Left kidney (tissue), 8 donors: ENCODE measurements around the gene SPHK1. TPM values are rescaled to one million over a fixed set of nuclear protein-coding genes. Genes with fewer than 3 reads are reported as not detected.
A peak's percentile ranks its signal among the peaks of the same experiment; 100 is the strongest.
"Not testable (repeated sequence)": the region's sequence is repeated elsewhere in the genome, so short reads cannot be mapped to it uniquely, and the experiment has no call there.

Source experiments
- DNase-seq: peaks from one replicate; pipeline ENCODE4 v3.0.0-alpha.2; 2013
- long read RNA-seq, 8 donors: transcript quantifications; one replicate each; lab custom pipeline, GENCODE V29; 2026
- polyA plus RNA-seq: library from polyadenylated mRNA; unstranded; fragments of 120-200 nt; gene quantifications from one replicate; pipeline ENCODE4 v1.2.1, GENCODE V29; 2013; ENCODE audit not compliant: insufficient read length

The SPHK1 gene
- polyA plus RNA-seq = 2.7 TPM
- long read RNA-seq, donor 1 = 0 reads
- long read RNA-seq, donor 2, partial matches to known transcripts = 0 of 2 reads
- long read RNA-seq, donor 2, other reads (novel, unspliced or antisense) = 0 of 2 reads
- long read RNA-seq, donor 3, partial matches to known transcripts = 0 of 1 reads
- long read RNA-seq, donor 3, other reads (novel, unspliced or antisense) = 0 of 1 reads
- long read RNA-seq, donor 4 = 0 reads
- long read RNA-seq, donor 5, partial matches to known transcripts = 0 of 2 reads
- long read RNA-seq, donor 5, other reads (novel, unspliced or antisense) = 0 of 2 reads
- long read RNA-seq, donor 6, partial matches to known transcripts = 0 of 2 reads
- long read RNA-seq, donor 6, other reads (novel, unspliced or antisense) = 0 of 2 reads
- long read RNA-seq, donor 7, partial matches to known transcripts = 0 of 4 reads
- long read RNA-seq, donor 7, other reads (novel, unspliced or antisense) = 0 of 4 reads
- long read RNA-seq, donor 8 = 0 reads

GRCh38 chr17:76384222-76384986, at the start of gene SPHK1:
SPHK1 (plus strand) TSS chr17:76384609; CDS start chr17:76385645, 1,036 bp downstream.
- DNase-seq = peak; percentile 65

- no peak for DNase-seq
These were observed 48.6 kb upstream of the SPHK1 start for GRCh38 chr17:76335716-76336381.

- DNase-seq = no peak
These were observed 47.5 kb upstream of the SPHK1 start for GRCh38 chr17:76336756-76337412.

GRCh38 chr17:76337413-76337777, 47.0 kb upstream of the SPHK1 start:
- no peak for DNase-seq

- no peak for DNase-seq
These were observed 43.1 kb upstream of the SPHK1 start for GRCh38 chr17:76341301-76341700.

GRCh38 chr17:76343106-76343505, 41.3 kb upstream of the SPHK1 start:
- no peak for DNase-seq

GRCh38 chr17:76345377-76345974, 38.9 kb upstream of the SPHK1 start:
- no peak for DNase-seq

- DNase-seq = not testable (repeated sequence)
These were observed 37.5 kb upstream of the SPHK1 start for GRCh38 chr17:76346936-76347335.

GRCh38 chr17:76350463-76350862, 33.9 kb upstream of the SPHK1 start:
- DNase-seq = no peak

- DNase-seq = no peak
These were observed 32.8 kb upstream of the SPHK1 start for GRCh38 chr17:76351526-76352071.

- DNase-seq = no peak
These were observed 31.3 kb upstream of the SPHK1 start for GRCh38 chr17:76353004-76353598.

GRCh38 chr17:76353599-76354316, 30.7 kb upstream of the SPHK1 start, which contains the start of gene PRPSAP1:
PRPSAP1 (minus strand) TSS chr17:76353916; CDS start chr17:76353703, 213 bp downstream.
- DNase-seq = peak; percentile 92

- no peak for DNase-seq
These were observed 30.1 kb upstream of the SPHK1 start for GRCh38 chr17:76354317-76354729.

- no peak for DNase-seq
These were observed 29.6 kb upstream of the SPHK1 start for GRCh38 chr17:76354747-76355310.

- DNase-seq = no peak
These were observed 27.5 kb upstream of the SPHK1 start for GRCh38 chr17:76356803-76357456.

- DNase-seq = no peak
These were observed 26.7 kb upstream of the SPHK1 start for GRCh38 chr17:76357597-76358158.

- no peak for DNase-seq
These were observed 25.0 kb upstream of the SPHK1 start for GRCh38 chr17:76359375-76359774.

- DNase-seq = not testable (repeated sequence)
These were observed 24.6 kb upstream of the SPHK1 start for GRCh38 chr17:76359776-76360175.

GRCh38 chr17:76360461-76360860, 23.9 kb upstream of the SPHK1 start:
- no peak for DNase-seq
